WTC11 (cell line): ENCODE measurements around the gene GSG1L. TPM values are rescaled to one million over a fixed set of nuclear protein-coding genes. Genes with fewer than 3 reads are reported as not detected.
A peak's percentile ranks its signal among the peaks of the same experiment; 100 is the strongest.

ENCODE experiments used
- ATAC-seq: fragments of 200-7000 bp; cut with Tn5 transposase; 2 replicates; pipeline ENCODE4 v1.10.0; 2021; ENCODE audit warnings: mild to moderate bottlenecking, moderate library complexity
- CTCF ChIA-PET: fragments of 300-600 bp; sonication (Branson Sonifier 250); formaldehyde crosslinking; loops from one replicate; lab custom pipeline; 2021; ENCODE audit warnings: antibody characterized with exemption; lab: Charles Lee
- POLR2A ChIA-PET: fragments of 350-600 bp; sonication (Branson Sonifier 250); formaldehyde crosslinking; loops from one replicate; lab custom pipeline; 2021; ENCODE audit warnings: antibody characterized with exemption; lab: Charles Lee
- DNase-seq: peaks from one replicate; pipeline ENCODE4 v3.0.0; 2021; ENCODE audit warnings: low spot score
- H3K27ac Mint-ChIP-seq: 2 replicates; pipeline ENCODE4 v1.8.0; 2021; ENCODE audit warnings: mixed read lengths
- H3K27me3 Mint-ChIP-seq: 2 replicates; pipeline ENCODE4 v1.8.0; 2021; ENCODE audit warnings: low read depth, mild to moderate bottlenecking, moderate library complexity, mixed read lengths
- H3K36me3 Mint-ChIP-seq: 2 replicates; pipeline ENCODE4 v1.8.0; 2021; ENCODE audit warnings: mixed read lengths
- H3K4me1 Mint-ChIP-seq: 2 replicates; pipeline ENCODE4 v1.8.0; 2022; ENCODE audit warnings: mixed read lengths
- H3K4me3 Mint-ChIP-seq: 2 replicates; pipeline ENCODE4 v1.8.0; 2021; ENCODE audit warnings: mild to moderate bottlenecking, moderate library complexity, mixed read lengths
- H3K9me3 Mint-ChIP-seq: 2 replicates; pipeline ENCODE4 v1.8.0; 2021; ENCODE audit warnings: mixed read lengths
- AR ChIP-seq: fragments of 250-450 bp; sonication (Bioruptor Pico); IDR thresholded peaks from 2 replicates; pipeline ENCODE4 v1.9.0; 2021; ENCODE audit warnings: mild to moderate bottlenecking
- ATF2 ChIP-seq: sonication (generic); formaldehyde crosslinking; IDR thresholded peaks from 2 replicates; pipeline ENCODE4 v1.8.1; 2022; ENCODE audit warnings: low read depth, missing genetic modification reagents, borderline replicate concordance
- ATF3 ChIP-seq: sonication (generic); formaldehyde crosslinking; conservative IDR thresholded peaks from 2 replicates; pipeline ENCODE4 v1.8.1; 2022; ENCODE audit warnings: mild to moderate bottlenecking, missing genetic modification reagents
- E2F5 ChIP-seq: sonication (generic); formaldehyde crosslinking; IDR thresholded peaks from 2 replicates; pipeline ENCODE4 v1.8.1; 2022; ENCODE audit warnings: mild to moderate bottlenecking, moderate library complexity, missing genetic modification reagents
- ETV6 ChIP-seq: sonication (generic); formaldehyde crosslinking; IDR thresholded peaks from 2 replicates; pipeline ENCODE4 v1.8.1; 2022; ENCODE audit warnings: mild to moderate bottlenecking, missing genetic modification reagents
- FOXP4 ChIP-seq: sonication (generic); formaldehyde crosslinking; IDR thresholded peaks from 2 replicates; pipeline ENCODE4 v1.8.0; 2022; ENCODE audit warnings: mild to moderate bottlenecking, missing genetic modification reagents
- MAX ChIP-seq: sonication (generic); formaldehyde crosslinking; IDR thresholded peaks from 2 replicates; pipeline ENCODE4 v1.8.0; 2022; ENCODE audit warnings: mild to moderate bottlenecking, missing genetic modification reagents
- MLX ChIP-seq: sonication (generic); formaldehyde crosslinking; IDR thresholded peaks from 2 replicates; pipeline ENCODE4 v1.8.1; 2023; ENCODE audit warnings: mild to moderate bottlenecking, missing genetic modification reagents, moderate library complexity
- MXD4 ChIP-seq: fragments of 250-450 bp; sonication (Bioruptor Pico); IDR thresholded peaks from 2 replicates; pipeline ENCODE4 v1.8.0; 2021; ENCODE audit warnings: mild to moderate bottlenecking, moderate library complexity, borderline replicate concordance
- NFATC4 ChIP-seq: fragments of 250-450 bp; sonication (Bioruptor Pico); IDR thresholded peaks from 2 replicates; pipeline ENCODE4 v1.9.0; 2021; ENCODE audit warnings: mild to moderate bottlenecking
- PREB ChIP-seq: sonication (generic); formaldehyde crosslinking; IDR thresholded peaks from 2 replicates; pipeline ENCODE4 v1.8.1; 2022; ENCODE audit warnings: mild to moderate bottlenecking, missing genetic modification reagents, moderate library complexity, borderline replicate concordance
- TEAD4 ChIP-seq: sonication (generic); formaldehyde crosslinking; IDR thresholded peaks from 2 replicates; pipeline ENCODE4 v1.8.0; 2022; ENCODE audit warnings: mild to moderate bottlenecking, missing genetic modification reagents
- ZNF219 ChIP-seq: sonication (generic); formaldehyde crosslinking; IDR thresholded peaks from 2 replicates; pipeline ENCODE4 v1.8.0; 2023; ENCODE audit warnings: missing genetic modification reagents, mild to moderate bottlenecking, borderline replicate concordance
- ZNF317 ChIP-seq: sonication (generic); formaldehyde crosslinking; IDR thresholded peaks from 2 replicates; pipeline ENCODE4 v1.8.1; 2023; ENCODE audit warnings: low read depth, mild to moderate bottlenecking, moderate library complexity, missing genetic modification reagents, borderline replicate concordance
- ZNF512 ChIP-seq: sonication (generic); formaldehyde crosslinking; IDR thresholded peaks from 2 replicates; pipeline ENCODE4 v1.8.1; 2022; ENCODE audit warnings: missing genetic modification reagents, borderline replicate concordance
- total RNA-seq: library from RNA; stranded (reverse); gene quantifications from 3 replicates; pipeline ENCODE4 v1.2.3, GENCODE V29; 2021
- TF ChIP-seq, protein P1 (sequence below): sonication (generic); formaldehyde crosslinking; IDR thresholded peaks from 2 replicates; pipeline ENCODE4 v1.8.0; 2023; ENCODE audit warnings: mild to moderate bottlenecking, missing genetic modification reagents
- TF ChIP-seq, protein P2 (sequence below): fragments of 250-450 bp; sonication (Bioruptor Pico); IDR thresholded peaks from 2 replicates; pipeline ENCODE4 v1.9.0; 2021; ENCODE audit warnings: moderate library complexity, mild to moderate bottlenecking, inconsistent platforms, borderline replicate concordance

GSG1L gene
- total RNA-seq, 1 experiment from 2014 or later = 0.28 TPM

DNA sequence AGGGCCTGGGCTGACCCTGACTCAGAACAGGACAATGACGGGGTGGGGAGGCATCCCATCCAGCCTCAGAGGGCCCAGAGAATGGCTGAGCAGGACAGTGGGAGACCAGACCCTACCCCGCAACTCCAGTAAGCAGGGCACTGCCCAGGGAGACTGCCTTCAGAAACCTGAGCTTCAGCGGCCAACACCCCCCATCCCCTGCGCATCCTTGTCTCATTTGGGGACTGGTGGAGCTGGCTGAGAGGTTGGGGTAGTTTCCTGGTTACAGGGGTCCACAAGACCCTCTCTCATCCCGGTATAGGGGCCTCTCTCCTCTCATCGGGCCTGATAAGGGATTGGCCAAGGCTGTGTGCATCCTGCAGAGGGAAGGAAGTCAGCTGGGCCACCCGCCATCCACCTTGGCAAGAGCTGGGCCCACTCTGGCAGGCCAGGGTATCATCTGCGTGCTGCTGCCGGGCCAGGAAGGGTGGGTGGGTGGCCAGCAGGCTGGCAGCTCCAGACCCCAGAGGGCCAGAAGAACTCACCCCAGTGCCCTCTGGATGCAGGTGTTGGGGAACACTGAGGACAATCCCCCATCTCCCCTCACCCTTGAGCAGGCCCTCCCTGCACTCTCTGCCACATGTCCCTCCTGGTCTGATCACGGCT is 284.5 kb downstream of the GSG1L start (continued):
- TF ChIP-seq MLX (CRISPR knock-in tag) (no peak), NFATC4 (CRISPR knock-in tag) (no peak), ZNF219 (CRISPR knock-in tag) (no peak), MAX (CRISPR knock-in tag) (no peak), ZNF317 (CRISPR knock-in tag) (no peak), PREB (CRISPR knock-in tag) (no peak), ETV6 (CRISPR knock-in tag) (no peak), AR (CRISPR knock-in tag) (no peak), ATF2 (CRISPR knock-in tag) (no peak), ATF3 (CRISPR knock-in tag) (no peak), TEAD4 (CRISPR knock-in tag) (no peak)
- TF ChIP-seq, protein P1, sequence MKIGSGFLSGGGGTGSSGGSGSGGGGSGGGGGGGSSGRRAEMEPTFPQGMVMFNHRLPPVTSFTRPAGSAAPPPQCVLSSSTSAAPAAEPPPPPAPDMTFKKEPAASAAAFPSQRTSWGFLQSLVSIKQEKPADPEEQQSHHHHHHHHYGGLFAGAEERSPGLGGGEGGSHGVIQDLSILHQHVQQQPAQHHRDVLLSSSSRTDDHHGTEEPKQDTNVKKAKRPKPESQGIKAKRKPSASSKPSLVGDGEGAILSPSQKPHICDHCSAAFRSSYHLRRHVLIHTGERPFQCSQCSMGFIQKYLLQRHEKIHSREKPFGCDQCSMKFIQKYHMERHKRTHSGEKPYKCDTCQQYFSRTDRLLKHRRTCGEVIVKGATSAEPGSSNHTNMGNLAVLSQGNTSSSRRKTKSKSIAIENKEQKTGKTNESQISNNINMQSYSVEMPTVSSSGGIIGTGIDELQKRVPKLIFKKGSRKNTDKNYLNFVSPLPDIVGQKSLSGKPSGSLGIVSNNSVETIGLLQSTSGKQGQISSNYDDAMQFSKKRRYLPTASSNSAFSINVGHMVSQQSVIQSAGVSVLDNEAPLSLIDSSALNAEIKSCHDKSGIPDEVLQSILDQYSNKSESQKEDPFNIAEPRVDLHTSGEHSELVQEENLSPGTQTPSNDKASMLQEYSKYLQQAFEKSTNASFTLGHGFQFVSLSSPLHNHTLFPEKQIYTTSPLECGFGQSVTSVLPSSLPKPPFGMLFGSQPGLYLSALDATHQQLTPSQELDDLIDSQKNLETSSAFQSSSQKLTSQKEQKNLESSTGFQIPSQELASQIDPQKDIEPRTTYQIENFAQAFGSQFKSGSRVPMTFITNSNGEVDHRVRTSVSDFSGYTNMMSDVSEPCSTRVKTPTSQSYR = no peak
- TF ChIP-seq, all 79 proteins: peak for 0

DNA sequence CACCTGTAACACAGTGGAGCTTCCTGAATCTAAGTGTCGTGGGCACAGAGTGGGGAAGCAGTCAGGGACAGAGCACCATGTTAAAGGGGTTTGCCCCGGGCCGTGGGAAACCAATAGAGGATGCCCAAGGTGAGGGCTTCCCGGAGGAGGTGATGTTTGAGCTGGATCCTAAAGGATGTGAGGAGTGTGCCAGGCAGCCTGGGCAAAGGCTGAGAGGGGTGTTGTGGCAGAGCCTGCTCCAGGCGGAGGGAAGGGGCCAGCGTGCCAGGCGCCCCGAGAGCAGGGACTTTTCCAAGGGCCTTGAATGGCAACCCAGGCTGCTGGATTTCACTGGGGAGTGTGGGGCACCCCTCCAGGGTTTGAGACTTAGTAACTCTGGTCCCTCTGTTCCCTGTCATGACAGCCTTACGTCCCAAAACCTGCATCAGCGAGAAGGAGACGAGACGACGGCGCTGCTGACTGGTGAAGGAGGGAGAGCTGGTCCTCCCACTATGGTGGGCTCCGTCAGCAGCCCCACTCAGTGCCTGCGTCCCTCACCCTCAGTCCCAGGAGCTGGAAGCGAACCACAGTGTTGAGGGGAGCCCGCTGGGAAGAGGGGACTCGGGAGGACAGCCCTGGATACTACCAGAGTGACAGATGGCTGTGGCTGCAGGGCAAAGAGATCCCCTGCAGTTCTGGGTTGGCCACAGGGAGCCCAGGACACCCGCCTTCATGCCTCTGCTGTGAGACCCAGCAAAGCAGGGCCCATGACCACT is 285.2 kb downstream of the GSG1L start:
- no peak overlapping the region for H3K4me3 Mint-ChIP-seq
- CTCF ChIA-PET = interaction anchor here (0.7 to 4.1 kb wide), 7 partner anchors 65 to 114 kb away, joined by 3 to 100 read pairs (median 15); no protein-coding TSS in a partner anchor
- TF ChIP-seq ZNF512 (CRISPR knock-in tag) (no peak), MXD4 (CRISPR knock-in tag) (no peak), E2F5 (no peak), FOXP4 (CRISPR knock-in tag) (no peak)
- TF ChIP-seq, protein P2, sequence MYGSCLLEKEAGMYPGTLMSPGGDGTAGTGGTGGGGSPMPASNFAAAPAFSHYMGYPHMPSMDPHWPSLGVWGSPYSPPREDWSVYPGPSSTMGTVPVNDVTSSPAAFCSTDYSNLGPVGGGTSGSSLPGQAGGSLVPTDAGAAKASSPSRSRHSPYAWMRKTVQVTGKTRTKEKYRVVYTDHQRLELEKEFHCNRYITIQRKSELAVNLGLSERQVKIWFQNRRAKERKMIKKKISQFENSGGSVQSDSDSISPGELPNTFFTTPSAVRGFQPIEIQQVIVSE (CRISPR knock-in tag) = no peak

More for the DNA sequence above, 285.2 kb downstream of the GSG1L start:
- Mint-ChIP-seq H3K36me3 (no peaks in the 10 kb centered on the region), H3K4me1 (0 out of 2 replicates have a peak, but pooled peaks cover 2% of the 10 kb centered on the region), H3K27me3 (no peaks in the 10 kb centered on the region), H3K9me3 (no peaks in the 10 kb centered on the region), H3K27ac (peak overlapping the region; percentile 49; the same call in 1 of the 2 replicates)
- DNase-seq (no peak), ATAC-seq (no peak)
- POLR2A ChIA-PET = no interaction called here
